ENCODE data around the gene UST. TPM values are rescaled to one million over a fixed set of nuclear protein-coding genes. Genes with fewer than 3 reads are reported as not detected.

Gene UST
- total RNA-seq, 1 experiment from 2014 or later: 6.1 TPM

- TF ChIP-seq, protein P1, sequence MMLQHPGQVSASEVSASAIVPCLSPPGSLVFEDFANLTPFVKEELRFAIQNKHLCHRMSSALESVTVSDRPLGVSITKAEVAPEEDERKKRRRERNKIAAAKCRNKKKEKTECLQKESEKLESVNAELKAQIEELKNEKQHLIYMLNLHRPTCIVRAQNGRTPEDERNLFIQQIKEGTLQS (IDR thresholded peaks at IDR 0.05): no peak
- no peak for TF ChIP-seq ZFX (IDR thresholded peaks at IDR 0.05)
- no peak for TF ChIP-seq SP1 (IDR thresholded peaks at IDR 0.05; ENCODE audit: low read depth)
- TF ChIP-seq ZNF274 (IDR thresholded peaks at IDR 0.05; ENCODE audit: low read depth, low read length): no peak
- TF ChIP-seq, protein P2, sequence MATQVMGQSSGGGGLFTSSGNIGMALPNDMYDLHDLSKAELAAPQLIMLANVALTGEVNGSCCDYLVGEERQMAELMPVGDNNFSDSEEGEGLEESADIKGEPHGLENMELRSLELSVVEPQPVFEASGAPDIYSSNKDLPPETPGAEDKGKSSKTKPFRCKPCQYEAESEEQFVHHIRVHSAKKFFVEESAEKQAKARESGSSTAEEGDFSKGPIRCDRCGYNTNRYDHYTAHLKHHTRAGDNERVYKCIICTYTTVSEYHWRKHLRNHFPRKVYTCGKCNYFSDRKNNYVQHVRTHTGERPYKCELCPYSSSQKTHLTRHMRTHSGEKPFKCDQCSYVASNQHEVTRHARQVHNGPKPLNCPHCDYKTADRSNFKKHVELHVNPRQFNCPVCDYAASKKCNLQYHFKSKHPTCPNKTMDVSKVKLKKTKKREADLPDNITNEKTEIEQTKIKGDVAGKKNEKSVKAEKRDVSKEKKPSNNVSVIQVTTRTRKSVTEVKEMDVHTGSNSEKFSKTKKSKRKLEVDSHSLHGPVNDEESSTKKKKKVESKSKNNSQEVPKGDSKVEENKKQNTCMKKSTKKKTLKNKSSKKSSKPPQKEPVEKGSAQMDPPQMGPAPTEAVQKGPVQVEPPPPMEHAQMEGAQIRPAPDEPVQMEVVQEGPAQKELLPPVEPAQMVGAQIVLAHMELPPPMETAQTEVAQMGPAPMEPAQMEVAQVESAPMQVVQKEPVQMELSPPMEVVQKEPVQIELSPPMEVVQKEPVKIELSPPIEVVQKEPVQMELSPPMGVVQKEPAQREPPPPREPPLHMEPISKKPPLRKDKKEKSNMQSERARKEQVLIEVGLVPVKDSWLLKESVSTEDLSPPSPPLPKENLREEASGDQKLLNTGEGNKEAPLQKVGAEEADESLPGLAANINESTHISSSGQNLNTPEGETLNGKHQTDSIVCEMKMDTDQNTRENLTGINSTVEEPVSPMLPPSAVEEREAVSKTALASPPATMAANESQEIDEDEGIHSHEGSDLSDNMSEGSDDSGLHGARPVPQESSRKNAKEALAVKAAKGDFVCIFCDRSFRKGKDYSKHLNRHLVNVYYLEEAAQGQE (IDR thresholded peaks at IDR 0.05; ENCODE audit: low read depth): no peak
- no peak for TF ChIP-seq FOSL1 (IDR thresholded peaks at IDR 0.05; ENCODE audit: low read depth)
- TF ChIP-seq RAD21 (IDR thresholded peaks at IDR 0.05; ENCODE audit: low read depth): no peak
- no peak for TF ChIP-seq TCF7L2 (IDR thresholded peaks at IDR 0.05; ENCODE audit: borderline replicate concordance, extremely low read depth, insufficient read depth, insufficient read length)
- TF ChIP-seq POLR2AphosphoS5 (IDR thresholded peaks at IDR 0.05; ENCODE audit: low read depth, low read length): no peak
- TF ChIP-seq, protein P3, sequence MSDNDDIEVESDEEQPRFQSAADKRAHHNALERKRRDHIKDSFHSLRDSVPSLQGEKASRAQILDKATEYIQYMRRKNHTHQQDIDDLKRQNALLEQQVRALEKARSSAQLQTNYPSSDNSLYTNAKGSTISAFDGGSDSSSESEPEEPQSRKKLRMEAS (IDR thresholded peaks at IDR 0.05): no peak
- Histone ChIP-seq H3K79me2 (ENCODE audit: insufficient read depth, low read length) (no peaks in the 10 kb centered on the region), H3K27me3 (ENCODE audit: insufficient read depth, low read length) (no peaks in the 10 kb centered on the region), H3K27ac (ENCODE audit: low read depth, low read length) (peak overlapping the region; percentile 80), H3K9me3 (ENCODE audit: control insufficient read depth in 1 of 2, insufficient read depth in 1 of 2, low read depth in 1 of 2, low read length in 2 of 2) (no peaks in the 10 kb centered on the region), H3K4me3 (replicated peaks in 1 of 2; ENCODE audit: low read depth in 1 of 2, low read length in 2 of 2) (peak overlapping the region in 1 of 2 experiments; percentile 27; a peak in 2 of 4 replicates), H3K4me2 (ENCODE audit: low read length) (peak overlapping the region; percentile 60), H3K9me2 (ENCODE audit: insufficient read depth) (no peaks in the 10 kb centered on the region), H3K36me3 (ENCODE audit: control insufficient read depth in 1 of 2, insufficient read depth in 2 of 2, low read length in 2 of 2) (no peaks in the 10 kb centered on the region), H4K20me1 (ENCODE audit: insufficient read depth) (no peaks in the 10 kb centered on the region), H3K9ac (ENCODE audit: low read length) (peak overlapping the region; percentile 29), H3K4me1 (ENCODE audit: control insufficient read depth in 1 of 2, insufficient read depth in 2 of 2, low read length in 2 of 2) (peaks cover 28 to 32% of the 10 kb centered on the region in 2 experiments), H2AFZ (ENCODE audit: low read depth, low read length, poor library complexity, severe bottlenecking) (peak overlapping the region; percentile 72)
- DNase-seq (ENCODE audit: low read depth, low spot score): no peak
- BruUV-seq (replicated peaks): no TSS peak
- CTCF ChIA-PET: interaction anchor here (0.5 to 1.6 kb wide), 5 partner anchors 14 to 551 kb away, joined by 3 to 7 read pairs (median 4); no protein-coding TSS in a partner anchor
- POLR2A ChIA-PET: no interaction called here
- intact Hi-C loops (cut with micrococcal nuclease): no loop called here
- no peak for ATAC-seq
- RAD21 ChIA-PET (ENCODE audit: low non-redundant PET in 1 of 2, low total read pairs in 2 of 2, uncharacterized antibody in 2 of 2, unreplicated experiment in 2 of 2): no interaction called here
Observed at GRCh38 chr6:149031201-149031858, 284.5 kb downstream of the UST start.
